Smooth muscle cell (in vitro differentiated cells): ENCODE data around the gene TNS1. TPM values are rescaled to one million over a fixed set of nuclear protein-coding genes. Genes with fewer than 3 reads are reported as not detected.

ENCODE experiments used
- DNase-seq: peaks from one replicate; lab custom pipeline; 2025; ENCODE audit not compliant: unreplicated experiment; lab: John Stamatoyannopoulos, UW
- H2AFZ ChIP-seq: fragments of 200-600 bp; sonication (generic); 2 replicates; pipeline ENCODE4 v1.6.0; 2016; ENCODE audit warnings: antibody characterized with exemption, low read depth, mild to moderate bottlenecking
- H3F3A ChIP-seq: fragments of 200-600 bp; sonication (generic); 2 replicates; pipeline ENCODE4 v1.6.0; 2017; ENCODE audit warnings: antibody characterized with exemption, low read depth
- H3K27ac ChIP-seq: fragments of 200-600 bp; sonication (generic); 2 replicates; pipeline ENCODE4 v1.5.1; 2016; ENCODE audit warnings: low read depth, mild to moderate bottlenecking
- H3K27me3 ChIP-seq: fragments of 200-600 bp; sonication (generic); 2 replicates; pipeline ENCODE4 v1.6.1; 2016; ENCODE audit warnings: low read depth, mild to moderate bottlenecking
- H3K36me3 ChIP-seq: fragments of 200-600 bp; sonication (generic); 2 replicates; pipeline ENCODE4 v1.5.1; 2016; ENCODE audit warnings: low read depth
- H3K4me1 ChIP-seq: fragments of 200-600 bp; sonication (generic); 2 replicates; pipeline ENCODE4 v1.5.1; 2016; ENCODE audit warnings: low read depth
- H3K4me2 ChIP-seq: fragments of 200-600 bp; sonication (generic); 2 replicates; pipeline ENCODE4 v1.6.0; 2016; ENCODE audit warnings: mild to moderate bottlenecking
- H3K4me3 ChIP-seq: fragments of 200-600 bp; sonication (generic); 2 replicates; pipeline ENCODE4 v1.5.1; 2016; ENCODE audit warnings: mild to moderate bottlenecking
- H3K79me2 ChIP-seq: fragments of 200-600 bp; sonication (generic); 2 replicates; pipeline ENCODE4 v1.6.0; 2016; ENCODE audit warnings: low read depth, mild to moderate bottlenecking
- H3K9ac ChIP-seq: fragments of 200-600 bp; sonication (generic); 2 replicates; pipeline ENCODE4 v1.6.0; 2016; ENCODE audit warnings: low read depth
- H3K9me3 ChIP-seq: fragments of 200-600 bp; sonication (generic); replicated peaks from 2 replicates; pipeline ENCODE4 v1.5.1; 2016; ENCODE audit warnings: low read depth
- H4K20me1 ChIP-seq: fragments of 200-600 bp; sonication (generic); 2 replicates; pipeline ENCODE4 v1.6.0; 2016; ENCODE audit warnings: low read depth
- CTCF ChIP-seq: fragments of 200-600 bp; sonication (generic); IDR thresholded peaks from 2 replicates; pipeline ENCODE4 v1.5.1; 2017; ENCODE audit warnings: borderline replicate concordance, mild to moderate bottlenecking, antibody characterized with exemption; ENCODE audit not compliant: insufficient read depth, poor library complexity, severe bottlenecking
- WGBS: methylation state at CpG from one replicate; pipeline ENCODE4 v1.1.7; 2016; ENCODE audit warnings: low lambda C conversion rate; 5-methylcytosine and 5-hydroxymethylcytosine counted together
- polyA plus RNA-seq: library from polyadenylated mRNA; unstranded; fragments of >200 nt; fragmentation: Nextera tagmentation; extraction: Ambion mirVana; gene quantifications from 2 replicates; pipeline ENCODE4 v1.2.1, GENCODE V29; 2016
- total RNA-seq: library from RNA; depleted of rRNA; stranded (reverse); fragments of >200 nt; gene quantifications from 2 replicates; pipeline ENCODE4 v1.2.3, GENCODE V29; 2014

TNS1 gene
- total and polyA plus RNA-seq, 2 experiments from 2014 or later: 52.3 to 61.5 TPM

- peaks cover 16% of the 10 kb centered on the region for H3K4me1 ChIP-seq
- no peak overlapping the region for H3K9ac ChIP-seq
- H4K20me1 ChIP-seq: peaks cover 100% of the 10 kb centered on the region
- peaks cover 87% of the 10 kb centered on the region for H3K79me2 ChIP-seq
- no peak overlapping the region for H3K4me2 ChIP-seq
- no peak overlapping the region for H3K4me3 ChIP-seq
- WGBS: 97% methylated on average over 9 of the region's 9 CpGs
- H3K27me3 ChIP-seq: no peaks in the 10 kb centered on the region
- H2AFZ ChIP-seq: no peak overlapping the region
- TF ChIP-seq CTCF: no peak
- H3F3A ChIP-seq: no peaks in the 10 kb centered on the region
- no peaks in the 10 kb centered on the region for H3K9me3 ChIP-seq
- H3K27ac ChIP-seq: no peak overlapping the region
- no peaks in the 10 kb centered on the region for H3K36me3 ChIP-seq
- DNase-seq: no peak
These were observed 87.9 kb downstream of the TNS1 start for GRCh38 chr2:217914878-217915277.

GRCh38 chr2:217914078-217914477, 88.7 kb downstream of the TNS1 start:
- Histone ChIP-seq H3K4me1 (peaks cover 8% of the 10 kb centered on the region), H3K4me3 (no peak overlapping the region), H3F3A (no peaks in the 10 kb centered on the region), H3K9ac (no peak overlapping the region), H2AFZ (no peak overlapping the region), H4K20me1 (peaks cover 100% of the 10 kb centered on the region), H3K36me3 (no peaks in the 10 kb centered on the region), H3K27ac (peak overlapping the region; percentile 33), H3K9me3 (no peaks in the 10 kb centered on the region), H3K27me3 (no peaks in the 10 kb centered on the region), H3K79me2 (peaks cover 89% of the 10 kb centered on the region), H3K4me2 (no peak overlapping the region)
- no peak for DNase-seq
- TF ChIP-seq CTCF: no peak
- 86% methylated on average over 1 of the region's 1 CpG for WGBS

- Histone ChIP-seq H3K27ac (peak overlapping the region; percentile 45), H3F3A (no peaks in the 10 kb centered on the region), H4K20me1 (peaks cover 100% of the 10 kb centered on the region), H2AFZ (no peak overlapping the region), H3K4me2 (peak overlapping the region; percentile 6), H3K4me1 (peaks cover 2% of the 10 kb centered on the region), H3K79me2 (peaks cover 95% of the 10 kb centered on the region), H3K27me3 (no peaks in the 10 kb centered on the region), H3K36me3 (no peaks in the 10 kb centered on the region), H3K9me3 (no peaks in the 10 kb centered on the region), H3K9ac (no peak overlapping the region), H3K4me3 (no peak overlapping the region)
- no peak for DNase-seq
- WGBS: 88% methylated on average over 3 of the region's 3 CpGs
- no peak for TF ChIP-seq CTCF
These were observed 89.4 kb downstream of the TNS1 start for GRCh38 chr2:217913436-217913835.
